IMR-90 (cell line): ENCODE measurements around the gene DHX29.

Experiments
- CTCF ChIP-seq: conservative IDR thresholded peaks from 2 replicates; pipeline ENCODE4 v1.5.1; 2012; ENCODE audit warnings: mild to moderate bottlenecking, low read depth, low read length, improper control_type of control experiment
- POLR2A ChIP-seq: IDR thresholded peaks from 2 replicates; pipeline ENCODE4 v1.6.1; 2012; ENCODE audit warnings: mild to moderate bottlenecking, low read depth, low read length
- RAD21 ChIP-seq: IDR thresholded peaks from 2 replicates; pipeline ENCODE4 v1.6.1; 2012; ENCODE audit warnings: low read length, improper control_type of control experiment

- TF ChIP-seq POLR2A (no peak), CTCF (no peak), RAD21 (no peak)
Observed at GRCh38 chr5:55320571-55320970, 13.1 kb upstream of the DHX29 start.
